NCI-H446 (cell line): ENCODE measurements around the gene CHSY1.

Experiments
- DNase-seq, 2 experiments: peaks; one replicate each; lab custom pipeline; 2025; lab: John Stamatoyannopoulos, UW

The CHSY1 gene

DNA sequence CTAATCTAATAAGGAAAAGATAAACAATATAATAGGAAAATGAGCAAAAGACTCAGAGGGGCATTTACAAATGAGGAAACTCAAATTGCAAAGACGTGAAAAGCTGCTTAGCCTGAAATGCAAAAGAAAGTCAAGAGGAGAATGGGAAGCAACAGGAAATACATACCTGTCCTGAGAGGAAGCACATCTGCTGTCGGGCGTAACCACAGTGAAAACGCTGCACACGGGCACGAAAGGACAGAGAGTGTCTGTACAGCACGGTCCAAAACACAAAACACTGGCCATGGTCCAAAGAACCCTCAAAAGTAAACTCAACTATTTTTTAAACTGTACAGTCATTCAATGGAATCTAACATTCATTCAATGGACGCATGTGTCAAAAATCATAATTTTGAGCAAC is 100.6 kb downstream of the CHSY1 start:
- DNase-seq, result no peak

DNA sequence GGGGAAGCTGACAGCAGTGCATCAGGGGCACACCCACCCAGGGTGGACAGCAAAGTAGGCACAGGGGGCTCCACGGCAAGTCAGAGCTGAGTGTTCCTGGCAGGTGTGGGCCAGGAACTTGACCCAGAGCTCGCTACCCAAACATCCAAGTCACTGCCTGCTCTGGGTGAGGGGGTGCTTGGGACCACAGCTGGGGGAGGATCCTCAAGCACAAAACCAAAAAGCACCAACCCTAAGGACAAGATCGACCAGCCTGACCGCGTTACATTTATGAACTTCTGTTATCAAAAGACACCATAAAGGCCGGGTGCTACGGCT is 101.2 kb downstream of the CHSY1 start:
- no peak for DNase-seq

DNA sequence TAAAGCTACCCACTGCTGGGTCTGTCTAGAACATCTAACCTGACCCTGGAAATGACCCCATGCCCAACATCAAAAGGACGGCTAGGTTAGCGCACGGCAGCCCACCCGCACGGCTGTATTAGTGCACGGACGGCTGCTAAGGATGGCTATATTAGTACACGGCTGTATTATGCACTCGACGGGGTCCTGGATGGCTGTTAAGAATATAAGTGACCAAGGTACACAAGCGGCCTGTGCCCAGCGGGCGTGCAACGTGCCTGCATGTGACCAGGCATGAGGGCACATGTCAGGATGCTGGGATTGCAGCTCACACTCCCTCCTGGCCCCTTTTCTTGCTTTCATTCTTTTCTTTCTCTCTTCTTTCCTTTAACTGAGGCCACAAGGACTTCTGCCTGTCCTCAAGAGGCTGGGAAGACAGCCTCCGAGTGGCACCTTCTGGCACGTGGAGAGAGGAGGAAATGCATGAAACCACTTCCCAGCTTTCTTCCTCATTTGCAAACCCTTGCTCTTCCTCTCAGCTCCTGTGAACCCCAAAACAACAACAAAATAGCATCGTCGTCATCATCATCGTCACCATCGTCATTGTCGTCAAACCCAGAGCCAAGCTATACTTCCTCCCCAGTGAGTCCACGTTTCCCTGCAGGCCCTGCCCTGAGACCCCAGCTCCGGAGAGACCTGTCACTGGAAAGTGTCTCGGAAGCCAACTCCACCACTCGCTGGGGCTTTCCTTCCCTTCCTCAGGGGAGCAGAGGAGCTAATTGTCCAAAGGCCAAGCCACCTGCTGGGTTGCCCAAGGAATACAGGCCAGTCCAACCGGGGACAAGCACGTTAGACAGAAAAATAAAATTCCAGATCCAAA is 101.8 kb downstream of the CHSY1 start:
- DNase-seq, result no peak

DNA sequence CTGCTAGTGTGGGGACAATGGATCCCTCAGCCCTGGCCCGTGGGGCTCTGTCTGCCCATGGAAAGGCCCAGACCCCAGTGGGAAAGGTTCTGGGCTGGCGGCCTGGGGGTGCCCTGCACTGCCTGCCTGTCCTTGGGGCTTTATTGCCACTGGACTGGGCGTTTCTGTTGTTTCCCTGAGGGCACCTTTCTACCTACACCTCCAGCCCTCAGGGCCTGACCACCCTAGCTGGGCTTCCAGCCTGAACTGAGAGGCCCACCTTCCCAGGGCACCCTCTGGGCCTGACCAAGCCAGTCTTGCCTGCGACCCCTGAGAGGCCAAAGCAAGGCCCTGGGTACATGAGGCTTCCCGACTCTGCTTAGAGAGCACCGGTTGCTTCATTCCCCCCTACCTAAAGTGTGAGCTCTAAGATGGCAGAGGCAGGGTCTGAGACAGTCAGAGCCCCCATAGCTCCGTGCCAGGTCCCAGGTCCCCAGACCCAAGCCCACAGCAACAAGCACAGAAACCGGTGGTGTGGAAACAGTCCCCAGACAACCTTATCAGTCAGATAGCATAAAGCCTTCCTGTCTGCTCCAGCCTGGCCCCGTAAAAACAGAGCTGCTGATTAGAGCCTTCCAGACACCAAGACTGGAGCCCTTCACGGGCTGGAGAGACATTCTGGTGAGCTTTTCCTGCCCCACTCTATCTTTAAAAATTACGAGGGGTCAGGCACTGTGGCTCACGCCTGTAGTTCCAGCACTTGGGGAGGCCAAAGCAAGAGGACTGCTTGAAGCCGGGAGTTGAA is 102.8 kb downstream of the CHSY1 start:
- no peak for DNase-seq

DNA sequence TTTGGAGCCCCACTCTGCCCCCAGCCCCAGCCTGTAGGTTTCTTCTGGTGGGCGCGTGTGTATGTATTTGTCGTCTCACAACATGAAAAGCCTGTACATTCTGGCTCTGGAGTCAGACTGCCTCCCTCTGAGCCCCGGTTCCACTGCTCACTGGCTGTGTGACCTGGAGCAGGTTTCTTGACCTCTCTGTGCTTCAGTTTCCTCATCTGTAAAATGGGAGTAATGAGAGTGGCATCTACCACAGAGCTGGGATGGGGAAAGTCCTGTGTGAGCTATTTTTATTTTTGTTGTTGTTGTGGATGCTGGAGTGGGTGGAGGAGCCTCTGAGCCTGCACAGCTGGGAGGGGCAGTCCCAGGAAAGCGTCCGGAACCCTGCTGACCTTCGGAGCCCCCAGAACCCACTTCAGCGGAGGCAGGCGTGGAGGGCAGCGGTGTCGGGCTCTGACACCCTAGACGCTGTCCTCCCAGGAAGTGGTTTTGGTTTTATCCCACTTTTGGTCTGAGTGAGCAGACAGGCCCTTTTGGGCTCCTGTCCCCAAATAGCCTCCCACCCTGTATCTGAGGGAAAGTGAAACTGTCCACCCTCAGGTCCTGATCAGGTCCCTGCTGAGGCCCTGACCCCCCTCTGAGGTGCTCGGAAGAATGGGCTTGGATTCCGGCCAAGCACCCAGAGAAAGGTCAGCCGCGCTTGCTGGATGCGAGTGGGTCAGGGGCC is 103.5 kb downstream of the CHSY1 start:
- DNase-seq, result no peak

DNA sequence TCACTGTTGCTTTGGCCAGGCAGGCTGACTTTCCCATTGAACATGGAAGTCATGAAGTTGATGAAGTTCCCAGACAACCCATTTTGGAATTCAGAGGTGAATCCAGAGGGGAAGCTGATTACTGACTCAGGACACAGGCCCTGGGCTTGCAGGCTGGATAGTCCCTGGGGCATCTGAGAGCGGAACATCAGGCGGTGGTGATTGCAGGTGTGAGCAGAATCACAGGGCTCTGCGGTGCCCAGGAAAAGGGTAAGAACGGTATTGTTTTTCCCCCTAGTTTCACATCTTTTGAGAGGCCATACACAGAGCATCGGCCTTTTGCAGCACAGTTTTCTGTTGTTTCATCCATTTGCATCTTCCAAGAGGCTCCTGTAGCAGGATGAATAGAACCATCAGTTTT is 104.7 kb downstream of the CHSY1 start:
- no peak for DNase-seq

DNA sequence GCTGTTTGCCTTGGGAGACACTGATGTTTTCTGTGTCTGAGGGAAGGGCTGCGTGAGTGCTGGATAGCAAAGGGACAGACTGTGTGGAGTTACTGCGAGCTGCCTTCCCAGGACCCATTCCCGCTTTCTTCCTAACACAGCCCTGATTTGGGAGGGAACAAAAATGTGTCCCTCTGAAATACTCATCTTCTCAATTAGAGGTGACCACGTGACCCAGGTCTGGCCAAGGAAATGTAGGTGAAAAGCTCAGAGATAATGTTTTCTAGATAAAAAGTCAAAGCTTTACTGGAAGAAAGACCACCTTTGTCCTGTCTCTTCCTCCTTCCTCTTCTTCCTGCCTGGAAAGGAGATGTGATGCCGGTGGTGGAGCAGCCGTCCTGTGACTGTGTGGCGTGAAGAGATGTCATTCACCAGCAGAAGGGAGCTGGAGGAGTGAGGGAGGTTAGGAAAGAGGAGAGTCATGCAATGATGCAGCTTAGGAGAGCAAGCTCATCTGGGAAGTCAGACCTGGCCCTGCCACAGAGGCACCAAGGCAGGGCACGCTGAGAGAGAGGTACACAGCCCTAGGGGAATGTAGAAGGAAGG is 105.6 kb downstream of the CHSY1 start:
- DNase-seq, result no peak

DNA sequence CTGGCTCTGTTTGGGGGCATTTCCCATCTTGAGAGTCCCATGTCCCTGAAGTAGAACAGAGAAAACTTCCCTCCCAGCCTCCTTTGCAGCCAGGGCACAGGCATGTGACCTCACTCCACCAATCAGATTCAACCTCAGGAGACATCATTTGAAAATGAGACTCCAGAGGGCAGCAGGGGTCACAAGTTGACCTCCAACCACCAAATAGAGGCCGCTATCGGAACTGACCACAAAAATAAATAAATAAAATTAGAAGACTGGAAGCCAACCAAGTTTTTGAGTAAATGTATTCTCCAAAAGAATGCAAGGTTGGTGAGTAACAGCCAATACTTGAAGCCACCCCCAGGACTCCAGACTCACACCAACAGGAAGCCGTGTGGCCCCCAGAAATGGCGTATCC is 106.5 kb downstream of the CHSY1 start:
- no peak for DNase-seq

DNA sequence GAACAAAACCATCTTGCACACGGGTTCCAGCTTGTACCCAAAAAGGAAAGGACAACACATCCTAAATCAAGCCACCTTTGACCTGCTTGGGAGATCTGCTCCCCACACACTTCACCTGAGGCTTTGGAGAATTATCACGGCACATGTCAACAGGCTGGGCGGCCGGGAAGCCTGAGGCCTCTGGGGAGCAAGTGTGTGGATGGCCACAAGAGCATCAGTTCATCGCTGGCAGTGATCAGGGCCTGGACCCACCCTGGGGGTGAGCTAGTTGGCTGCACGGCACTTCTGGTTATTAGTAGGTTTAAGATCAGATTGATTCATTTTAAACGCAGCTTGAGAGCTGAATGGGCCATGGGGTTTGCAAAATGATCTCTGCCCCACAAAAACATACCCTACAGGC is 108.5 kb downstream of the CHSY1 start:
- DNase-seq, result no peak

DNA sequence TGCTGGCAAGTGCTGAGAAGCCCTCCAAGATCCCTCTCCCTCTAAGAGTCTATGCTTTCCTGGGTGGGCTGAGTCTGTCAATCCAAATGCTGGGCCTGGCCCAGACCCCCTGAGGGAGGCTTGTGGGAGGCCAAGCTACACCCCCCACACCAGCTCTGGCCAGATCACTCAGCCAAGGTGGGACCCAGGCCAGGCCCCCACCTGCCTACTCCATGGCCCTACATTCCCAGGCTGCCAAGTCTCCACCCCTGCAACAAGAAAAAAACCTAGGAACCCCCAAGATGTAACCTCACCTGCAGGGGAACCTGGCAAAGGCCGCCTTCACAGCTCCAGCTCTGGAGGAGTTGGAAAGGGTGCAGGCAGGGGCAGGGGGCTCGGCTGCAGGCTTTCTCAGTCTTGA is 109.1 kb downstream of the CHSY1 start:
- no peak for DNase-seq

DNA sequence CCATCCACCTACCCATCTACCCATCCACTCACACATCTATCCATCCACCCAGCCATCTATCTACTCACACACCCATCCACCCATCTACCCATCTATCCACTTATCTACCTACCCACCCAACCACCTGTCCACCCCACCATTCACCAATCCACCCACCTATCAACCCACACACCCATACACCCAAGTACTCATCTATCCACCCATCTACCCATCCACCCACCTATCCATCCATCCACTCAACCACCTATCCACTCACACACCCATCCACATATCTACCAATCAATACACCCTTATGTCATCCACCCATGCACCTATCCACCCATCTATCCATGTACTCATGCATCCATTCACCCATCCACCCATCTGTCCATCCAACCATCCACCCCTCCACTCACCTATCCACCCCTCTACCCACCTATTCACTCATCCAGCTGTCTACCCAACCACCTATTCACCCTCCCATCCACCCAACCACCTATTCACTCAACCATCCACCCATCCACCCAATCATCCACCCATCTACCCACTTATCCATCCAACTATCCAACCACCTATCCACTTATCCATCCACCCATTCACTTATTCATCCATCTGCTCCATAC is 109.8 kb downstream of the CHSY1 start:
- no peak for DNase-seq

DNA sequence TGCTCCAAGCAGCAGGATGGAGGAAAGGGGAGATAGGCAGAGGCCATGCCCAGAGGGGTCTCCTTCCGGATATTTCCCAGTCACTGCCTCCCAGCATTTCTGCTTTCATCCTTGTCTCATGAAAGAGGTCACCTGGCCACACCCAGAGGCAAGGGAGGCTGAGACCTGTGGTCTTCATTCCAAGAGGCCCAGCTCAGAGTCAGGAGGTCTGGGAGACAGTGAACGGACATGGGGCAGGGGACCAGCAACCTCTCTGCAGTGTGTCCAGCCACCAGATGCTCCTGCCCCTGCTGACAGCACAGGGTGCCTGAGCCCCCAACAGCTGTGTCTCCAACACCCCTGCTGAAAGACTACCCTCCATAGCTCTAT is 111.2 kb downstream of the CHSY1 start:
- DNase-seq, result no peak

DNA sequence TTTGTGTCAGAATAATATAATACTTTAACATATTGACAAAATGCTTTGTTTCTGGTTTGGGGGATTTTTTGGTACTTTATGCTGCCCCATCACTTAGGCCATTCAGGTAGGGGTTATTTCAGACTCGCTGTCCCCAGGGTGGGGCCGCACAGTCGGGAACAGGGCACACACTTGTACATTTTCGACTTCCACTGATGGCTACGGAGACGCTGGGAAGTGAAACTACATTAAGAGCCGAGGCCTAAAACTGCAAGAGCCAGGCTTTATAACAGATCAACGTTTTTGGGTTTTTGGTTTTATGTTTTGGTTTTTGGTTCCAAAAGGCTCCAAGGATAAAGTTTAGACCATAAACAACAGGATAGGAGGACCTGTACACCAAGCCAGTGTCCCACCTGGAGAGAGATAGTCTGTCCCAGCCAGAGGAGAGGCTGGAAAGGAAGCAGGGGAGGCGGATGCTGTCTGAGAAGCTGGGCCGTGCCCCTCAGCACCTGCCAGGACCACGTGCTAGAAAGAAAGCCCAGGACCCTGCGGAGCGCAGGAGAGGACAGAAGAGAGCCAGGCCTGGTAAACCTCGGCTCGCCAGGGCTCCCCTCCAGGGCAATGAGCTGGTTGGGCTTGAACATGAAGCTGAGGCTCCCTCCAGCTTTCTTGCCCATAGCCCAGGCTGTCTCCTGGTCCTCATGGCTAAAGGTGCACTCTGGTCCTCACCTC is 111.7 kb downstream of the CHSY1 start:
- no peak for DNase-seq

DNA sequence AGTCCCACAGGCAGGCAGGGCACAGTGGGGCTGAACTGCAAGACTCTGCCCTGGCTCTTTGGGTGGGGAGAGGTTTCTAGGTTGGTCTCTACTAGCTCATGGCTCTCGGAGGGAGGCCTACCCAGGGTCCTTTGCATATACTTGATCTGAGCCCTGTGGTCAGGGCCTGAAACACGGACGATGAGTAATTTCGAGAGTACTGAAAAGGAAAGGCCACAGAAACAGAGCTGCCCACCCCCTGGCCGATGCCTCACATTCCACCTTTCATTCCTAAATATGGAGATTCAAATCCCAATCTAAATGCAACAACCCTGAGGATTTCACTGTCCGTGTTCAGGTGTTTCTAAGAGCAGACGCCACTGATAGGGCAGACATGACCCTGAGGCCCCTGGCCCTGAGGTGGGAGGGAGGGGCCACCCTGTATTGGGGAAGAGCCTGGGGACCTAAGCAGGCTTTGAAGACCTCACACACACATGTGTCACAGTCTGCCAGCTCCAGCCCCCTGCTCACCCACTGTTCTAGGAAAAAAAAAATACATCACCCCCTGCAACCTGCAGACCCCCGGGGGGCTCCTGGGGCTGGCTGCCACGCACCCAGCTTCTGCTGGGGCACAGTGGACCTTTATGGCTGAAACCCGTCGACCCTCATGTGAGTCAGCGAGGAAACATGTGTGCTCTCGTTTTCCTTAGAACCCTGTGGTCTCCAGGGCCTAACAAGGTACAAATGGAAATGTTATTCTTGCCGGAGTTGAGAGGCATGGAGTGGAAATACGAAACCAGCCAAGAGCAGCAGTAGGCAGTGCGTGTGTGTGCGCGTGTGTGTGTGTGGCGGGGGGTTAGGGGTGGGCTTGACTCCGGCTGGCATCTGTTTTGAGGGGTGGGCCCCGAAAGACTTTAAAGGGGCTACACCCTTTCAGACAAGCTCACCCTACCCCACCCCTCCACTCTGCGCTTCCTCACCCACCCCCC is 112.7 kb downstream of the CHSY1 start:
- DNase-seq, result no peak

DNA sequence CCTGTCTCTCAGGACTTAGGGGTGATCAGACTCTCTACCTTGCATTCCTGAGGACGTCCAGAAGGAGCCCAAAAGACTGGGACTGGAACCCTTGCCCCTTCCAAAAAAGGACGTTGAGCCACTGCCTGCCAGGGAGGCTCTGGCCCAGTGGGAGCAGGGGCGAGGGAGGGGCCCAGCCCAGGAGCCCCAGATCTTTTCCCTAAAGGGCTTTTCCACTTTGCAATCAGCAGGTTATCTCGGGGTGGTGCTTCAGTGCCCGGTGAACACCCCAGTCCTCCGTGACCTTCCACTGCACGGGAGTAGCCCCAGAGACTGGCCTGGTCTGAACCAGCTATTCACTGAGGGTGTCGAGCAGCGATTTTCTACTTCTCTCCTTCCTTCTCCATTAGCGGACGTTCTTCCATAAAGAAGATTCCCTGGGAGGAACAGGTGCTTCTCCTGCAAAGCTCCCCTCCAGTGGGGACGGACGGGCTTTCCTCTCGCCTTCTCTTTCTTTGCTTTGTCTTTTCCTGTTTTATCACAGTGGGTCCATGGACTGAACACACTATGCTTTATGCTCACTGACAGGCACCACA is 113.7 kb downstream of the CHSY1 start:
- no peak for DNase-seq

DNA sequence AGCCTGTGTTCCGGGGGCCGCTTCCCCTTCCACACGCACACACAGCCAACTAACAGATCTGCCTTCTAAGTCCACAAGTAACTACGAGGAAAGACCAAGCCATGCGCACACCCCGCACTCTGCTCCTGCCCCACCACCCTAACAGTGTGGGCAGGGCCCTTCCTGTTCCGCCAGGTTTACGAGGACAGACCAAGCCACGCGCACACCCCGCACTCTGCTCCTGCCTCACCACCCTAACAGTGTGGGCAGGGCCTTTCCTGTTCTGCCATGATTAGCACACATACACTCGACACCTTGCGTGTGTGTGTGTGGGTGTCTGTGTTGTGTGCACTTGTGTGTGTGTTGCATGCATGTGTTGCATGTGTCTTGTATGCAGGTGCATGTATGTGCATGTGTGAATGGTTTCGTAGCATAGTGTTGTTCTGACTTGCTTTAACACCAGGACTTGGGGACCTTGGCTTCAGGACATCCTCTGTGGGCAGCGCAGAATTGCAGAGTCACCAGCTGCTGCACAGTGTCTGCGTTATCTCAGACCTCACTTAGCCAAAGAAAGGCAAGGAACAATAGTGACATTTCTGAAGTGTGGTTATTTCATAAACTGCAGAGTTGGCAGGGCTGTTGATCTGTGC is 114.4 kb downstream of the CHSY1 start:
- DNase-seq, result no peak

DNA sequence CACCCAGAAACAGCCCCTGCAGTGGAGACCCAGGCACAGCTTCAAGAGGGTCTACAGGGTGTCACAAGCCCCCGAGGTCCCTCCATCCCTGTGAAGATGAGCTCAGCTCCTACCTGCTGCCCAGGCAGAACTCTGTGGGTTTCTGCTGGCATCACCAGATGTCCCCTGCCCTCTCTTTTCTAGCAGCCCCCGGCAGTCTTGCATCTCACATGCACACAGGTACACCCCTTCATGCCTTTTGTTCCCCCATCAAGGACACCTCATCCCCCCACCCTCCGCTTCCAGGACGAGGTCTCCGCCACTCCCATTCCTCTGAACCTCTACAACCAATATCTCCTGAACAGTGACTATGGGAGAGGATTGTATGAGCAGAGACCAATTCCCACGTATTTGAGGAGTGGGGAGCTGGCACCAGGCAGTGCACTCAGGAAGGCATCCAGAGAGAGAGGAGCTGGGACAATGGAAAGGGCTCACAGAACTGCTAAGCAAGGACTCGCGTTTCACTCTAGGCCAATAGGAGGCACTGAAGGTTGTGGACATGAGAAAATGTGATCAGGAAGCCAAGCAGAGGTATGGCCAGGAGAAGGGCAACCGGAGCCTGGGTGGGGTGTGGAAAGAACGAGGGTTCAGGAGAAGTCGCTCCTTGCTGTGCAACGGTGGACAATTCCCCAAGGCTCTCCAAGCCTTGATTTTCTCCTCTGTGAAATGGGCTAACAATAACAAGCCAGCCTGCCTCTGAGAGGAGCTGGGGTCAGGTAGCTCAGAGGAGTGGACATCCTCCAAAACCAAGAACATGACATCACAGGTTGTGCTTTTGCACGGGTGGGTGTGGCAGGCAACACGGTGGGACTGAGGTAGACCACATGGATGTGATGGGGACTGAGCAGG is 115.2 kb downstream of the CHSY1 start:
- no peak for DNase-seq

DNA sequence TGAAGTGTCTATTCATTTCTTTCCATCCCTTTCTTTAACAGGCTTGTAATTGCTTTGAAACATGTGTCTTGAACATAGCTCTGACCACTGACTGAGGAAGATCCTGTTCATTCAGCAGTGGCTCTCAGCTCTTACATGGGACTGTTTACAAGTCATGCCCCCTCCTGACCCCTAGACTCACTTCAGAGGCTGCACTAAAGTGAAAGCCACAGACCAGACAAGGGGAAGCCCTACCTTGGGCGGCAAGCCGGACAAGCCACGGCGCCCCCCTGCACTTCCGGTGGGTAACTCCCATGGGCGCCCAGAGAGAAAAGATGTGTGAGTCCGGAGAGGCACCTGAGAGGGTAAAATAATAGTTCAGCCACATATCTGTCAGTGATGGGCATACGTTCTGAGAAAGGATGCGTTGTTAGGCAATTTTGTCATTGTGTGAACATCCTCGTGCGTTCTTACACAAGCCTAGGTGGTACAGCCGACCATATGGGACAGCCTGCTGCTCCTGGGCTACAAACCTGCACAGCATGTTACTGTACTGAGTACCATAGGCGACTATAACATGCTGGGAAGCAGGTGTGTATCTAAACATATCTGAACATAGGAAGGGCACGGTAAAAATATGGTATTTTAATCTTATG is 116.2 kb downstream of the CHSY1 start:
- no peak for DNase-seq
